Daoy (cell line): ENCODE measurements around the gene SHISA9. TPM values are rescaled to one million over a fixed set of nuclear protein-coding genes. Genes with fewer than 3 reads are reported as not detected.

Experiments used
- DNase-seq: peaks from one replicate; pipeline ENCODE4 v3.0.0-alpha.2; 2015; ENCODE audit warnings: low read depth
- total RNA-seq: library from RNA; depleted of rRNA; stranded (reverse); fragments of >200 nt; shearing (Covaris generic); gene quantifications from 2 replicates; pipeline ENCODE4 v1.2.3, GENCODE V29; 2014

SHISA9 gene
- total RNA-seq, 1 experiment from 2014 or later: 0.46 TPM

GRCh38 chr16:12944300-12944699 lies 42.9 kb downstream of the SHISA9 start:
- no peak for DNase-seq

DNA sequence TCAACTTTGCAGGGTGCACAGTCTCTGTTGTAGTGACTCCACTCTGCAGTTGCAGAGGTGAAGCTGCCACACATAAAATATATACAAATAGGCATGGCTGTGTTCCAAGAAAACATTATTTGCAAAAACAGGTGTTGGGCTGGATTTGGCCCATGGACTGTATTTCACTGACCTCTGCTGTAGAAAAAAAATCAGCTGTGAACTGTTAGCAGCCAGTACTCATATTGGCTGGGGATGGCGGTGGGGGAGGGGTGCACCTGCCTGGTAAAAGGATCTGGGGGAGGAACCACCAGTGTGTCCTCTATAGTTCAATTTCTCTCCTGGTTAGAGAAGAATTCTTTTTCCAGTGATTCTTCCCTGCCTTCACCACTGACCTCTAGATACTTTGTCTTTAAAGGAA lies 50.0 kb downstream of the SHISA9 start:
- no peak for DNase-seq

DNA sequence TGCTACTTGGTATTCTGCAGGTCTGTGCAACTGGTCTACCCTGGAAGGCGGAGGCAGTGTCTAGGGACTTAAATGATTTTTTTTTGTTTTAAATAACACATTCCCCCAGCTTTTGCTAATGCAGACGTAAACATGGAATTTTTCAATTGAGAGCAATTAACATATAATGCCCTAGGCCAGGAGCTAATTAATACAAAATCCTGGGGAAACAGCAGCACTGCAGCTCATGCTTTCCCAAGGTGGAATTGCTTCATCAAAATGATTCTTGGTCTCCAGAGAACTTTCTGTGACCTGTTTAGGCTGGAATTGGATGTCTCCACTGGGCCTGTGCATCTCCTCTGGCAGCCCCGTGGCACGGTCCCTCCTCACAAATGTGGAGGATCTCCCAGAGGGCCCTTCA lies 50.6 kb downstream of the SHISA9 start:
- no peak for DNase-seq

- DNase-seq: no peak
Observed at GRCh38 chr16:12958366-12958765, 57.0 kb downstream of the SHISA9 start.

DNA sequence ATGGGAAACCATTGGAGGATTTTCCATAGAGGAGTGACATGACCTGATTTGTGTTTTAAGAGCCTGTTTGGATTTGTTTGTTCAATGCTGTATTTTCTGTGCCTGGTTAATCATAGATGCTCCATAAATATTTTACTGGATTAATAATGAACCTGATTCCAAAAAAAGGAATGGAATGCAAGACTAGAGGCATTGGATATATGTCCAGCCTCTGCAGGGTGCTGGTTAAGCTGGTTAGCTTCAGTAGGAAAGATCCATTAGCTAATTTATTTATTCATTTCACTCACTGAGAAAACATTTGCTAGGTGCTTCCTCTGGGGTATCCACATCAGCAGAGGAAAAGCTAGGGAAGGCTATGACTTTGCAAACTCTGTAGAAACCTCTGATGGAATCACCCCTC lies 57.7 kb downstream of the SHISA9 start:
- DNase-seq: no peak

- no peak for DNase-seq
Observed at GRCh38 chr16:12961626-12962025, 60.2 kb downstream of the SHISA9 start.

GRCh38 chr16:12964461-12964860 lies 63.1 kb downstream of the SHISA9 start:
- DNase-seq: no peak

GRCh38 chr16:12965274-12965804 lies 63.9 kb downstream of the SHISA9 start:
- DNase-seq: no peak

GRCh38 chr16:12971241-12971640 lies 69.8 kb downstream of the SHISA9 start:
- DNase-seq: peak; percentile 56

GRCh38 chr16:12972246-12972645 lies 70.8 kb downstream of the SHISA9 start:
- no peak for DNase-seq

- no peak for DNase-seq
Observed at GRCh38 chr16:12975766-12976165, 74.4 kb downstream of the SHISA9 start.

- DNase-seq: no peak
Observed at GRCh38 chr16:12976496-12976895, 75.1 kb downstream of the SHISA9 start.

- DNase-seq: no peak
Observed at GRCh38 chr16:12976936-12977335, 75.5 kb downstream of the SHISA9 start.

- DNase-seq: no peak
Observed at GRCh38 chr16:12985516-12985915, 84.1 kb downstream of the SHISA9 start.

DNA sequence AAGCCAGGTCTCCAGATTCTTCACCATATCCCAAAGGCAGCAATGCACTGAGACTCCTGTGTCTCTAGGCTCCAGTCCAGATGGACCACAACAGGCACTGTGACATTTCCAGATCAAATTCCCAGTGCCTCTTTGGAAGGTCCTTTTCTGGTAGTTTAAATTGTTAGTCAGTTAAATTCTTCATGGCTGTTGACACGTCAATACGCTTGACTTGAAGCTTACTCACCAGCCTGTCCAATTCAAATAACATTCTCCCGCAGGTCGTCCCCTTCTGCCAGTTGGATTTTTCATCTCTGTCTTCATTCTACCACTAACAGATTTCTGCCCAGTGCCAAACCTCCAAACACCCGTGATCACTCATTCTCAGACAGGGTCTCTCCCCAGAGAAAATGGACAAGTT lies 86.7 kb downstream of the SHISA9 start:
- no peak for DNase-seq

DNA sequence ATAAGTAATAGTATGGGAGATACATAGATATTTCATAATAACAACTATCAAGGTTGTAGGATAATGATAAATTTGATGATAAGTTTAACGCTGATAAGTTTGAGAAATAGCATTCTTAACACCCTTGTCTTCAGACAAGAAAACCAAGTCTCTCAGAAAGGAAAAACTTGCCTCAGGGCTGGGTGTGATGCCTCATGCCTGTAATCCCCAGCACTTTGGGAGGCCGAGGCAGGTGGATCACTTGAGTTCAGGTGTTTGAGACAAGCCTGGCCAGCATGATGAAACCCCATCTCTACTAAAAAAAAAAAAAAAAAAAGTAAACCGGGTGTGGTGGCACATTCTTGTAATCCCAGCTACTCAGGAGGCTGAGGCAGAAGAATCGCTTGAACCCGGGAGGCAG lies 90.7 kb downstream of the SHISA9 start:
- DNase-seq: no peak

DNA sequence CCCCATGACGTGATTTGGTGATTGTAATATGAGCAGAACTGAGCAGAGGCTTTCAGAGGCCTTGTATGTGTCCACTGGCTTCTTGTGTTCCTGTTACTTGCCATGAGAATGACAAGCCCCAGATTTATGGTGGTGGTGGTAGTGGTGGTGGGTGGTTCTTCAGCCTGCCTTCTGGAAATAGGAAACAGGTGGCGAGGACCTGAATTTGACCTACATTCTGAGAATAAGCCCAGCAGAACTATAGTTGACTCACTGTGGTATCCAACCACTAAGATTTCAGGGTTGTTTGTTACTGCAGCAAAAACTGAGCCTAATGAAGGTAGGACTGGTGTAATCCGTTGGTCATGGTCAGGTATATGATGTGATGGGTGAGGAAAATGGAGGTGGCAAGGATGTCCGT lies 93.0 kb downstream of the SHISA9 start:
- DNase-seq: no peak

GRCh38 chr16:12995721-12996372 lies 94.4 kb downstream of the SHISA9 start:
- no peak for DNase-seq

DNA sequence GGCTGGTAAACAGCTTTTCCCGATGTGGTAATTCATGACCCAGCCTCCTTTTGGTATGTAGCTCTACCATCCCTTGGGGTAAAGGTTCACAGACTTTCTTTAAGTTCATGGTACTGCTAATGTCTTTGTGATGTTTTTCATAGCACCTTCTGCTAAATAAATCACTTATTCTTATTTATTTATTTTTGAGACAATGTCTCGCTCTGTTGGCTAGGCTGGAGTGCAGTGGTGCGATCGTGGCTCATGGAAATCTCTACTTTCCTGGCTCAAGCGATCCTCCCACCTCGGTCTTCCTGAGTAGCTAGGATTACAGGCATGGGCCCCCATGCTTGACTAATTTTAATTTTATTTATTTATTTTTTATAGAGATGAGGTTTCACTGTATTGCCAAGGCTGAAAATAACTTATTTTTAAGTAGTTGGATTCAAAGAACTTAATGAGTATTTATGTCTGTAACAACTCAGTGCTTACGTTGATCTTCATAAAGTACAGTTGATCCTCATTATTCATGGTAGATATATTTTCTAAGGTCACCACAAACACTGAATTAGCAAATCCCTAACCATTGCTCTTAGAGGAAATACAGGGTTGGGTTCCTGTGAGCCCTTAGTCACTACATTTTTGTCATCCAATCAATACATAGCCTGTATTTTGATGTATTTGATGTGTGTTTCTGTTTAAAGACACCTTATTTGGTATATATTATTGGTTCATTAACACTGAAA lies 97.1 kb downstream of the SHISA9 start:
- DNase-seq: no peak

- no peak for DNase-seq
Observed at GRCh38 chr16:12999368-12999767, 98.0 kb downstream of the SHISA9 start.

DNA sequence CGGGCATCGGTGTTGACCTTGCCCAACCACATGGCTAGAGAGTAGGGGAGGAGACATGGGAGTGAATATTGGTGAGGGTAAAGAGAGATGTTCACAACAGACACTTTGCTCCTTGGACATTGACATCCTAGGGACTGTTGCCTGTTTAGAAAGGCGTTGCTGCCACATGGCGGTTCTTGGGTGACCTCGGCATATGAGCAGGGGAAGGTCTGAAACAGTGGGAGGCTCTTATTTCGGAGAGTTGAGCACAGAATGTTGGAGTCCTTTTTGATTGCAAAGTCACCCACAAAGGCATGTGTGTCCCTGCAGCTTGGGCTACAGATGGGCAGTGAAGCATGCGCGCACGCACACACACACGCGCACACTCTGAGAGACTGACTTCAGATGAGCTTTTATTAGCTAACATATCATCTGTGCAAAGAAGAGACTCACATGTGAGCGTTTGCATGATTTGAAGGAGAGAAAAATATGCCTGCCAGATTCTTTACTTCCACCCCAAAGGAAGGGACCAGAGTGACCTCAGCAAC lies 104.4 kb downstream of the SHISA9 start:
- no peak for DNase-seq

GRCh38 chr16:13012601-13013000 lies 111.2 kb downstream of the SHISA9 start:
- DNase-seq: no peak

DNA sequence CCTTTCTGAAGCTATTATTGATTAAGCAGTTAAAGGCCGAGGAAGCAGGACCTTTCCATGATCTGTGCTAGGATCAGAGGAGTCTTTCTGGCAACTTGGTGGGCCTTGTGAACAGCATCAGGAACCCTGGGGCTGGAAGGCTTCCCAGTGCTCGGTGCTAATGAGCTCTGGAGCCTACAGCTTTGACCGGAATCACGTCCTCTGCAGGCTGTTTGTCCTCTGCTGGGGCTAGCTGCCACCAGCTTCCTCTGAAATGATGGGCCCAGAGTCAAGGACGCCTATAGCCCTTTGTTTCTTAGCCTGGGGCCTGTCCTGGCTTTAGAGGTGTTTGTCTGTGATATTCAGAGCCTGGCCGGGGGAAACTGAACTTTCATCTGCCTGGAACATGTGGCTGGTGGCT lies 111.6 kb downstream of the SHISA9 start:
- no peak for DNase-seq
